ENCODE measurements around the gene GOLGA3. TPM values are rescaled to one million over a fixed set of nuclear protein-coding genes. Genes with fewer than 3 reads are reported as not detected.
"Not testable (repeated sequence)": the region's sequence is repeated elsewhere in the genome, so short reads cannot be mapped to it uniquely, and the experiment has no call there.

Gene GOLGA3
- total and polyA plus RNA-seq, 3 donors from 2014 or later: 30.4 to 95.2 (median 72.3) TPM

GRCh38 chr12:132872073-132872855 lies 43.6 kb upstream of the GOLGA3 start:
- intact Hi-C loops (cut with DNase I; ENCODE audit: low total_unique reads): no loop called here
- H3K27me3 ChIP-seq: no peaks in the 10 kb centered on the region
- H3K4me1 ChIP-seq: no peaks in the 10 kb centered on the region
- no peaks in the 10 kb centered on the region for H3K9me3 ChIP-seq
- no peaks in the 10 kb centered on the region for H3K36me3 ChIP-seq (ENCODE audit: low read depth, missing control alignments)
- WGBS, 2 donors: 90 to 93% methylated on average over 18 to 21 of the region's 21 CpGs
- H3K27ac ChIP-seq: no peak overlapping the region
- H3K4me3 ChIP-seq: no peak overlapping the region
- DNase-seq: no peak
- TF ChIP-seq CTCF (IDR thresholded peaks at IDR 0.05) (no peak), POLR2A (IDR thresholded peaks at IDR 0.05) (no peak)

GRCh38 chr12:132869551-132869950 lies 40.9 kb upstream of the GOLGA3 start:
- DNase-seq: no peak
- Histone ChIP-seq H3K27ac (no peak overlapping the region), H3K36me3 (ENCODE audit: low read depth, missing control alignments) (no peaks in the 10 kb centered on the region), H3K9me3 (no peaks in the 10 kb centered on the region), H3K4me1 (no peaks in the 10 kb centered on the region), H3K27me3 (no peaks in the 10 kb centered on the region), H3K4me3 (no peak overlapping the region)
- 96 to 98% methylated on average over 14 of the region's 14 CpGs for WGBS, 2 donors
- TF ChIP-seq CTCF (IDR thresholded peaks at IDR 0.05): no peak
- no peak for TF ChIP-seq POLR2A (IDR thresholded peaks at IDR 0.05)
- intact Hi-C loops (cut with DNase I; ENCODE audit: low total_unique reads): no loop called here

GRCh38 chr12:132866251-132866828 lies 37.7 kb upstream of the GOLGA3 start:
- 58 to 76% methylated on average over 14 of the region's 14 CpGs for WGBS, 2 donors
- intact Hi-C loops (cut with DNase I; ENCODE audit: low total_unique reads): no loop called here
- Histone ChIP-seq H3K27ac (no peak overlapping the region), H3K9me3 (no peaks in the 10 kb centered on the region), H3K36me3 (ENCODE audit: low read depth, missing control alignments) (no peaks in the 10 kb centered on the region), H3K27me3 (no peaks in the 10 kb centered on the region), H3K4me3 (no peak overlapping the region), H3K4me1 (no peaks in the 10 kb centered on the region)
- TF ChIP-seq POLR2A (IDR thresholded peaks at IDR 0.05): no peak
- peak; percentile 18 for DNase-seq

GRCh38 chr12:132861558-132861957 lies 32.9 kb upstream of the GOLGA3 start:
- 93% methylated on average over 8 of the region's 8 CpGs for WGBS, 2 donors
- Histone ChIP-seq H3K4me1 (no peaks in the 10 kb centered on the region), H3K27me3 (no peaks in the 10 kb centered on the region), H3K36me3 (ENCODE audit: low read depth, missing control alignments) (no peaks in the 10 kb centered on the region), H3K27ac (no peak overlapping the region), H3K4me3 (no peak overlapping the region), H3K9me3 (no peaks in the 10 kb centered on the region)
- no peak for TF ChIP-seq POLR2A (IDR thresholded peaks at IDR 0.05)
- no peak for TF ChIP-seq CTCF (IDR thresholded peaks at IDR 0.05)
- DNase-seq: no peak
- intact Hi-C loops (cut with DNase I; ENCODE audit: low total_unique reads): no loop called here

- no peak for TF ChIP-seq POLR2A (IDR thresholded peaks at IDR 0.05)
- no peak for TF ChIP-seq CTCF (IDR thresholded peaks at IDR 0.05)
- Histone ChIP-seq H3K27ac (no peak overlapping the region), H3K27me3 (no peaks in the 10 kb centered on the region), H3K4me3 (no peak overlapping the region), H3K36me3 (ENCODE audit: low read depth, missing control alignments) (no peaks in the 10 kb centered on the region), H3K4me1 (no peaks in the 10 kb centered on the region), H3K9me3 (no peaks in the 10 kb centered on the region)
- 88 to 93% methylated on average over 11 to 18 of the region's 18 CpGs for WGBS, 2 donors
- intact Hi-C loops (cut with DNase I; ENCODE audit: low total_unique reads): no loop called here
- no peak for DNase-seq
Observed at GRCh38 chr12:132858718-132859266, 30.1 kb upstream of the GOLGA3 start.

GRCh38 chr12:132857019-132857418 lies 28.4 kb upstream of the GOLGA3 start:
- H3K4me3 ChIP-seq; H3K27me3 ChIP-seq; H3K4me1 ChIP-seq; H3K36me3 ChIP-seq (ENCODE audit: low read depth, missing control alignments); H3K9me3 ChIP-seq; intact Hi-C loops (cut with DNase I; ENCODE audit: low total_unique reads); H3K27ac ChIP-seq; DNase-seq: not testable (repeated sequence)
- 91 to 100% methylated on average over 8 to 21 of the region's 21 CpGs for WGBS, 2 donors
